ENCODE data around the gene CFAP47.

Gene CFAP47

DNA sequence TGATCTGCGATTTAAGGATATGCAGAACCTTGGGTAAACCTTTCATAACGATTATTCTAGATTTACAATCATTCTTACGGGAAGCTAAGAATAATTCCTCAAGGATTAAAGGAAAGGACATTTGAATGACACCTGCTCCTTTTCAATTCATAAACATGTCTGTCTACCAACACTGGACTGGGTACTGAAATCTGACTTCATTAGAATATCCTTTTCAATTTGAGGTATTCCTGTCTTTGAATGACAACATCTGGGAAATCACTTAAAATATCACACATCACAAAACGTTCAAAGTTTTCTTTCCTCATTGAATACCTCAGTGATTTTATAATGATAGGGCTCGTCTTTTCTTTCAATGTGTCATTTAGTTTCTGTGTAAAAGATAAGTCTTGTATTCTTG, 87.7 kb downstream of the CFAP47 start:
- TF ChIP-seq POLR2AphosphoS5 (IDR thresholded peaks at IDR 0.05; ENCODE audit: low read depth, low read length) (no peak), FOXP2 (optimal IDR thresholded peaks at IDR 0.05; ENCODE audit: borderline replicate concordance, extremely low read depth, extremely low read length, insufficient read depth) (no peak), SIN3A (IDR thresholded peaks at IDR 0.05; ENCODE audit: borderline replicate concordance, insufficient read depth, low read length) (no peak), TAF1 (IDR thresholded peaks at IDR 0.05; ENCODE audit: borderline replicate concordance, insufficient read depth, low read length) (no peak)
- TF ChIP-seq, protein P1, sequence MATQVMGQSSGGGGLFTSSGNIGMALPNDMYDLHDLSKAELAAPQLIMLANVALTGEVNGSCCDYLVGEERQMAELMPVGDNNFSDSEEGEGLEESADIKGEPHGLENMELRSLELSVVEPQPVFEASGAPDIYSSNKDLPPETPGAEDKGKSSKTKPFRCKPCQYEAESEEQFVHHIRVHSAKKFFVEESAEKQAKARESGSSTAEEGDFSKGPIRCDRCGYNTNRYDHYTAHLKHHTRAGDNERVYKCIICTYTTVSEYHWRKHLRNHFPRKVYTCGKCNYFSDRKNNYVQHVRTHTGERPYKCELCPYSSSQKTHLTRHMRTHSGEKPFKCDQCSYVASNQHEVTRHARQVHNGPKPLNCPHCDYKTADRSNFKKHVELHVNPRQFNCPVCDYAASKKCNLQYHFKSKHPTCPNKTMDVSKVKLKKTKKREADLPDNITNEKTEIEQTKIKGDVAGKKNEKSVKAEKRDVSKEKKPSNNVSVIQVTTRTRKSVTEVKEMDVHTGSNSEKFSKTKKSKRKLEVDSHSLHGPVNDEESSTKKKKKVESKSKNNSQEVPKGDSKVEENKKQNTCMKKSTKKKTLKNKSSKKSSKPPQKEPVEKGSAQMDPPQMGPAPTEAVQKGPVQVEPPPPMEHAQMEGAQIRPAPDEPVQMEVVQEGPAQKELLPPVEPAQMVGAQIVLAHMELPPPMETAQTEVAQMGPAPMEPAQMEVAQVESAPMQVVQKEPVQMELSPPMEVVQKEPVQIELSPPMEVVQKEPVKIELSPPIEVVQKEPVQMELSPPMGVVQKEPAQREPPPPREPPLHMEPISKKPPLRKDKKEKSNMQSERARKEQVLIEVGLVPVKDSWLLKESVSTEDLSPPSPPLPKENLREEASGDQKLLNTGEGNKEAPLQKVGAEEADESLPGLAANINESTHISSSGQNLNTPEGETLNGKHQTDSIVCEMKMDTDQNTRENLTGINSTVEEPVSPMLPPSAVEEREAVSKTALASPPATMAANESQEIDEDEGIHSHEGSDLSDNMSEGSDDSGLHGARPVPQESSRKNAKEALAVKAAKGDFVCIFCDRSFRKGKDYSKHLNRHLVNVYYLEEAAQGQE (IDR thresholded peaks at IDR 0.05; ENCODE audit: insufficient read depth in 1 of 2, low read depth in 2 of 2, low read length in 2 of 2), result no peak

DNA sequence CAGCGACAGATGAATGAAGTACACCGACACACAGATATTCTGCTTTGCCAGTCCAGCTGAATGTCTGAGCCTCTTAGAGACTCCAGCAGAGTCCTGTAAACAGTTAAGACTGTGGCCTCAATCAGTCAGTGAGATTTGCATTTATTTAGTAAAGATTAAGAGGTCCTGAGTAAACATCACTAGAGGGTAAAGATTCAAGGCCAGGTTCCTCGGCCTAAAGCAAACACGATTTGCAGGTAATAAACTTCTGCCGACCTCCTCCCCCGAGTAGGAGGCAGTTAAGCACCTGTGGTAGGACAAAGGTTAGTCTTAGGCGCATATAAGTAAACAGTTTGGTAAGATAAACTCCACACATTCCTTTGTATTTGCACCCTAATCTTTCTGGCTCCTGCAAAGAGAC, 99.6 kb downstream of the CFAP47 start:
- no peak for TF ChIP-seq SIN3A (IDR thresholded peaks at IDR 0.05; ENCODE audit: borderline replicate concordance, insufficient read depth, low read length)
- TF ChIP-seq, protein P1 (IDR thresholded peaks at IDR 0.05; ENCODE audit: insufficient read depth in 1 of 2, low read depth in 2 of 2, low read length in 2 of 2), result no peak
- TF ChIP-seq TAF1 (IDR thresholded peaks at IDR 0.05; ENCODE audit: borderline replicate concordance, insufficient read depth, low read length), result no peak
- no peak for TF ChIP-seq POLR2AphosphoS5 (IDR thresholded peaks at IDR 0.05; ENCODE audit: low read depth, low read length)
- TF ChIP-seq FOXP2 (optimal IDR thresholded peaks at IDR 0.05; ENCODE audit: borderline replicate concordance, extremely low read depth, extremely low read length, insufficient read depth), result no peak

DNA sequence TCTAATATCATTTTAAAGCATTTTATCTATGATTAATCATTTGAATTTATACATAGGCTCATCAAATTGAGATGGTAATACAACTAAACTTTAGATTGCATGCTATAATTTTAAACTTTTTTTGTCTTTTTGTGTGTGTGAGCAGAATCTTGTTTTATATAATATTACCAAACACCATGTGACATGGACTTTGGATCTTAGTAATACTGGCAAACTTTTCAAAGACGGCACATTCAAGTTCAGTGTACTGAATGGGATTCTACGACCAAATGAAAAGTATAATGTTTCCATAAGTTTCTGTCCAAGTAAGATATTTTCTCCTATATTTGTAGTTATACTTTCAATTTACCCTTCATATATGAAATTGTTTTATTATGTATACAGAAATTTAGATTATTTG, 116.0 kb downstream of the CFAP47 start:
- TF ChIP-seq, protein P1 (IDR thresholded peaks at IDR 0.05; ENCODE audit: insufficient read depth in 1 of 2, low read depth in 2 of 2, low read length in 2 of 2), result no peak
- no peak for TF ChIP-seq POLR2AphosphoS5 (IDR thresholded peaks at IDR 0.05; ENCODE audit: low read depth, low read length)
- no peak for TF ChIP-seq TAF1 (IDR thresholded peaks at IDR 0.05; ENCODE audit: borderline replicate concordance, insufficient read depth, low read length)
- TF ChIP-seq SIN3A (IDR thresholded peaks at IDR 0.05; ENCODE audit: borderline replicate concordance, insufficient read depth, low read length), result no peak
- no peak for TF ChIP-seq FOXP2 (optimal IDR thresholded peaks at IDR 0.05; ENCODE audit: borderline replicate concordance, extremely low read depth, extremely low read length, insufficient read depth)

DNA sequence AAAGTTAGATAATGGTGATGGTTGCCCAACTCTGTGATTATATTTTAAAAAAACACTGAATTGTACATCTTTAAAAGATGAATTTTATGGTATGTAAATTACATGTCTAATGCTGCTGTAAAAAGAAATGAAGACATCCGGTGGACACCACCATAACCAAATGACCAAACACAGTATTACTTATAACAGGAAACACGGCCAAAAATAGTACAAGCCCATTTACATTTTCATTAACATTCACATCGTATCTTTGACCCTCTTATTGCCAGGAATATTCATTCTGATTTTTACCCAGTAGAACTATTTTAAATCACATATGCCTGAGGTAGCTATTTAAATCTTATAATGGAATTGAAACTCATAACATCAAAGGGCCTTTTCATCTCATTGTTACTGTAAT, 143.2 kb downstream of the CFAP47 start:
- TF ChIP-seq TAF1 (IDR thresholded peaks at IDR 0.05; ENCODE audit: borderline replicate concordance, insufficient read depth, low read length) (no peak), POLR2AphosphoS5 (IDR thresholded peaks at IDR 0.05; ENCODE audit: low read depth, low read length) (no peak), FOXP2 (optimal IDR thresholded peaks at IDR 0.05; ENCODE audit: borderline replicate concordance, extremely low read depth, extremely low read length, insufficient read depth) (no peak), SIN3A (IDR thresholded peaks at IDR 0.05; ENCODE audit: borderline replicate concordance, insufficient read depth, low read length) (no peak)
- TF ChIP-seq, protein P1 (IDR thresholded peaks at IDR 0.05; ENCODE audit: insufficient read depth in 1 of 2, low read depth in 2 of 2, low read length in 2 of 2), result no peak

DNA sequence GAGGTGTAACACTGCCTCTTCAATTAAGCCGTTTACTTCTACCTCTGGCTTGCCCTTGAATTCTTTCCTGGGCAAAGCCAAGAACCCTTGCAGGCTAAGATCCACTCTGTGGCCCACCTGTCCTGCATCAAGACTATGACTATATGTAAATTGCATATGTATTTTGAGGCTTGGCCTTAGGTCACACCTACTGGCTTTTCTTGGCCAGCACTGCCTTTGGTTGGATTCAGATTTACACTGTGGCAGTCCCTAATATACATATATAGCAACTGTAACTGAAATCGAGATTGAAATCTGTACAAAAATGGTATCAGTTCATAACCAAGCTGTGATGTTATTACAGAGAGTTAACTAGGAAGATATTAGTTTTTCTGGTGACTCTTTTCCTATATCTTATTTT, 151.5 kb downstream of the CFAP47 start:
- TF ChIP-seq POLR2AphosphoS5 (IDR thresholded peaks at IDR 0.05; ENCODE audit: low read depth, low read length), result no peak
- TF ChIP-seq SIN3A (IDR thresholded peaks at IDR 0.05; ENCODE audit: borderline replicate concordance, insufficient read depth, low read length), result no peak
- TF ChIP-seq, protein P1 (IDR thresholded peaks at IDR 0.05; ENCODE audit: insufficient read depth in 1 of 2, low read depth in 2 of 2, low read length in 2 of 2), result no peak
- TF ChIP-seq TAF1 (IDR thresholded peaks at IDR 0.05; ENCODE audit: borderline replicate concordance, insufficient read depth, low read length), result no peak
- no peak for TF ChIP-seq FOXP2 (optimal IDR thresholded peaks at IDR 0.05; ENCODE audit: borderline replicate concordance, extremely low read depth, extremely low read length, insufficient read depth)
